ENCODE data around the gene ENOX1. TPM values are rescaled to one million over a fixed set of nuclear protein-coding genes. Genes with fewer than 3 reads are reported as not detected.

Gene ENOX1
- total and polyA plus RNA-seq, 2 of the 8 experiments (the other 6 are each of a cell fraction or from before 2014, with no cell fraction given): 0.23 to 0.37 TPM

- POLR2A ChIA-PET (ENCODE audit: partially characterized antibody): no interaction called here
Observed at GRCh38 chr13:43567608-43568007, 219.2 kb downstream of the ENOX1 start.

More at GRCh38 chr13:43567608-43568007, 219.2 kb downstream of the ENOX1 start:
- FAIRE-seq (no peak), DNase-seq (ENCODE audit: low read depth in 1 of 2, low spot score in 2 of 2) (no peak)
- 90% methylated on average over 1 of the region's 1 CpG; no CpG with 5 or more reads in 1 of the 2 experiments for WGBS, 2 experiments (ENCODE audit: extremely low coverage in 1 of 2, insufficient coverage in 1 of 2, insufficient read length in 1 of 2, insufficient replicate concordance in 2 of 2, low coverage in 1 of 2, low lambda C conversion rate in 2 of 2, missing lambda C conversion rate in 1 of 2)
- Histone ChIP-seq H3K14ac (ENCODE audit: insufficient read length) (no peak overlapping the region), H3K9ac (replicated peaks in 1 of 4; ENCODE audit: extremely low read depth in 1 of 4, low read depth in 3 of 4, low read length in 3 of 4) (no peak overlapping the region), H3K27ac (ENCODE audit: low read depth, low read length) (no peak overlapping the region), H2BK15ac (ENCODE audit: low read length) (no peak overlapping the region), H3K4me3 (ENCODE audit: extremely low read depth in 1 of 4, insufficient read depth in 2 of 4, low read depth in 3 of 4, low read length in 4 of 4) (no peak overlapping the region), H4K91ac (replicated peaks; ENCODE audit: insufficient read length, low read length) (no peak overlapping the region), H3K23ac (ENCODE audit: insufficient read length) (no peak overlapping the region), H3K4me1 (replicated peaks in 1 of 4; ENCODE audit: control insufficient read depth in 3 of 4, insufficient read depth in 4 of 4, low read length in 3 of 4) (no peaks in the 10 kb centered on the region), H4K20me1 (replicated peaks in 1 of 2; ENCODE audit: control insufficient read depth in 1 of 2, insufficient read depth in 2 of 2, low read length in 2 of 2) (no peaks in the 10 kb centered on the region), H3K79me1 (ENCODE audit: low read depth, low read length) (no peaks in the 10 kb centered on the region), H3K9me3 (ENCODE audit: insufficient read depth in 2 of 2, low read depth in 1 of 2, low read length in 1 of 2) (no peaks in the 10 kb centered on the region), H3K56ac (replicated peaks; ENCODE audit: insufficient read length, low read depth, low read length) (no peak overlapping the region), H4K8ac (ENCODE audit: extremely low read depth, insufficient read depth, low read length) (no peak overlapping the region), H3K4ac (replicated peaks; ENCODE audit: insufficient read length, low read depth, low read length) (no peak overlapping the region), H3K18ac (ENCODE audit: extremely low read depth, low read length) (no peak overlapping the region), H3K27me3 (replicated peaks in 1 of 4; ENCODE audit: control insufficient read depth in 3 of 4, extremely low read depth in 1 of 4, insufficient read depth in 3 of 4, low read length in 3 of 4) (no peaks in the 10 kb centered on the region), H2BK120ac (replicated peaks; ENCODE audit: low read depth, low read length) (no peak overlapping the region), H3K36me3 (ENCODE audit: control insufficient read depth in 2 of 4, insufficient read depth in 4 of 4, low read length in 3 of 4) (no peaks in the 10 kb centered on the region), H3K4me2 (ENCODE audit: insufficient read depth in 1 of 2, low read depth in 2 of 2, low read length in 2 of 2) (no peak overlapping the region), H4K5ac (ENCODE audit: insufficient read length, low read depth, low read length) (no peak overlapping the region), H2BK12ac (ENCODE audit: low read depth, low read length) (no peak overlapping the region), H2BK20ac (ENCODE audit: low read length) (no peak overlapping the region), H2BK5ac (ENCODE audit: low read depth, low read length) (no peak overlapping the region), H3K23me2 (ENCODE audit: low read depth, low read length) (no peaks in the 10 kb centered on the region), H3K79me2 (ENCODE audit: control insufficient read depth in 1 of 2, insufficient read depth in 2 of 2, low read length in 2 of 2) (no peaks in the 10 kb centered on the region), H2AK5ac (ENCODE audit: low read depth, low read length) (no peak overlapping the region), H2AFZ (ENCODE audit: low read length) (no peak overlapping the region)
- CTCF ChIA-PET (ENCODE audit: partially characterized antibody): no interaction called here
- TF ChIP-seq TBP (IDR thresholded peaks at IDR 0.05; ENCODE audit: low read depth, low read length) (no peak), RNF2 (IDR thresholded peaks at IDR 0.05; ENCODE audit: borderline replicate concordance, low read depth, low read length, missing control alignments, poor library complexity, severe bottlenecking) (no peak), TEAD4 (IDR thresholded peaks at IDR 0.05; ENCODE audit: low read depth, low read length) (no peak), HDAC6 (IDR thresholded peaks at IDR 0.05; ENCODE audit: low read depth, low read length) (no peak), BRCA1 (IDR thresholded peaks at IDR 0.05; ENCODE audit: low read depth, low read length) (no peak), KDM1A (IDR thresholded peaks at IDR 0.05; ENCODE audit: borderline replicate concordance, low read length) (no peak), JUND (IDR thresholded peaks at IDR 0.05; ENCODE audit: low read length) (no peak), CBX8 (IDR thresholded peaks at IDR 0.05; ENCODE audit: borderline replicate concordance, low read depth, low read length) (no peak), SUZ12 (IDR thresholded peaks at IDR 0.05; ENCODE audit: low read length) (no peak), SIX5 (IDR thresholded peaks at IDR 0.05; ENCODE audit: low read depth, low read length) (no peak)

Measured in H1 (cell line).